DMS53 (cell line): ENCODE data around the gene WDR26.
"Not testable (repeated sequence)": the region's sequence is repeated elsewhere in the genome, so short reads cannot be mapped to it uniquely, and the experiment has no call there.

Experiments used
- DNase-seq: peaks from one replicate; lab custom pipeline; 2025; lab: John Stamatoyannopoulos, UW

Gene WDR26

GRCh38 chr1:224433701-224434672 is 610 bp downstream of the WDR26 start:
- peak; percentile 70 for DNase-seq

GRCh38 chr1:224433041-224433691 is 1.4 kb downstream of the WDR26 start:
- DNase-seq = peak; percentile 65

- peak; percentile 39 for DNase-seq
Measured at GRCh38 chr1:224432672-224433040, 1.9 kb downstream of the WDR26 start.

- no peak for DNase-seq
Measured at GRCh38 chr1:224432146-224432545, 2.5 kb downstream of the WDR26 start.

- no peak for DNase-seq
Measured at GRCh38 chr1:224431726-224432125, 2.9 kb downstream of the WDR26 start.

- DNase-seq = peak; percentile 73
Measured at GRCh38 chr1:224430511-224431113, 4.0 kb downstream of the WDR26 start.

GRCh38 chr1:224429616-224430326 is 4.8 kb downstream of the WDR26 start:
- DNase-seq = no peak

- DNase-seq = not testable (repeated sequence)
Measured at GRCh38 chr1:224428713-224429112, 5.9 kb downstream of the WDR26 start.

- no peak for DNase-seq
Measured at GRCh38 chr1:224427346-224427745, 7.3 kb downstream of the WDR26 start.

GRCh38 chr1:224426869-224427268 is 7.7 kb downstream of the WDR26 start:
- not testable (repeated sequence) for DNase-seq

- no peak for DNase-seq
Measured at GRCh38 chr1:224425279-224425884, 9.2 kb downstream of the WDR26 start.

- DNase-seq = no peak
Measured at GRCh38 chr1:224420106-224420505, 14.5 kb downstream of the WDR26 start.

GRCh38 chr1:224411766-224412165 is 22.8 kb downstream of the WDR26 start:
- peak; percentile 6 for DNase-seq

GRCh38 chr1:224408294-224408590 is 26.4 kb downstream of the WDR26 start:
- no peak for DNase-seq

GRCh38 chr1:224407571-224408293 is 26.9 kb downstream of the WDR26 start:
- no peak for DNase-seq

- no peak for DNase-seq
Measured at GRCh38 chr1:224406216-224406615, 28.4 kb downstream of the WDR26 start.

GRCh38 chr1:224405604-224405970 is 29.0 kb downstream of the WDR26 start:
- DNase-seq = no peak

- DNase-seq = no peak
Measured at GRCh38 chr1:224404916-224405603, 29.5 kb downstream of the WDR26 start.

GRCh38 chr1:224402472-224403036 is 32.0 kb downstream of the WDR26 start:
- DNase-seq = no peak

- DNase-seq = no peak
Measured at GRCh38 chr1:224399887-224400286, 34.7 kb downstream of the WDR26 start.
